GM20000 (cell line): ENCODE measurements around the gene RGS14.
A peak's percentile ranks its signal among the peaks of the same experiment; 100 is the strongest.

Source experiments
- DNase-seq: peaks from one replicate; pipeline ENCODE4 v3.0.0; 2012; ENCODE audit warnings: low spot score
- CTCF ChIP-seq: IDR thresholded peaks from 2 replicates; pipeline ENCODE4 v1.5.1; 2012; ENCODE audit warnings: mild to moderate bottlenecking, control low read depth; ENCODE audit errors: extremely low read depth, missing control alignments

The RGS14 gene

GRCh38 chr5:177357459-177358351 lies at the start of gene RGS14:
TSS of gene RGS14 (plus strand) at chr5:177357924. CDS start at chr5:177358025, 101 bp downstream.
- no peak for TF ChIP-seq CTCF
- peak; percentile 93 for DNase-seq

- no peak for TF ChIP-seq CTCF
- DNase-seq, result no peak
These were observed 49.0 kb upstream of the RGS14 start for GRCh38 chr5:177308740-177309139.

GRCh38 chr5:177309351-177310191 lies 48.2 kb upstream of the RGS14 start:
- peak; percentile 81 for DNase-seq
- peak; percentile 85 for TF ChIP-seq CTCF

GRCh38 chr5:177310332-177310731 lies 47.4 kb upstream of the RGS14 start:
- no peak for TF ChIP-seq CTCF
- no peak for DNase-seq

- no peak for TF ChIP-seq CTCF
- no peak for DNase-seq
These were observed 46.9 kb upstream of the RGS14 start for GRCh38 chr5:177310757-177311391.

- no peak for DNase-seq
These were observed 46.4 kb upstream of the RGS14 start for GRCh38 chr5:177311392-177311722.

More at GRCh38 chr5:177311392-177311722, 46.4 kb upstream of the RGS14 start:
- no peak for TF ChIP-seq CTCF
